Renal pelvis (tissue), 4 donors: ENCODE data around the gene TMPRSS9. TPM values are rescaled to one million over a fixed set of nuclear protein-coding genes. Genes with fewer than 3 reads are reported as not detected.

ENCODE experiments used
- DNase-seq: peaks from one replicate; pipeline ENCODE4 v3.0.0-alpha.2; 2013
- polyA plus RNA-seq, 3 donors: library from polyadenylated mRNA; unstranded; fragments of 120-200 nt; gene quantifications; one replicate each; pipeline ENCODE4 v1.2.1, GENCODE V29; 2013; ENCODE audit not compliant: insufficient read length in 3 of 3

The TMPRSS9 gene
- polyA plus RNA-seq, 3 donors: 0.27 to 1.3 (median 1.1) TPM

DNA sequence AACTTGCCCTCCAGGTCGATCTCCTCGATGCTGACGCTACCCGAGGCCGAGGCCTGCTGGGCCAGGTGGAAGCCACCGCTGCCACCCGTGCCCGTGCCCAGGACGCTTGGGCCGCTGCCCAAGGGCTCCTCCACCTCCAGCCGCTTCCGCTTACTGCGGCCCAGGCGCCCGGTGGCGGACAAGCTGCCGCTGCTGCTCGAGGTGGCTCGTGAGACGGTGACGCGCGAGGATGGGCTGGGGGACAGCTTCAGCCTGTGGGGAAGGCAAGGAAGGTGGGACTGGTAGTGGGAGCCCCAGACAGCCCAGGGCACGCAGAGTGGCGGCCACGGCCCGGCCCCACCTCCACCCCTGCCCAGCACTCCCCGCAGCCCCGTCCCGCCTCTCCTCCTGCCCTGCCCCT is 73.8 kb downstream of the TMPRSS9 start:
- DNase-seq: no peak

DNA sequence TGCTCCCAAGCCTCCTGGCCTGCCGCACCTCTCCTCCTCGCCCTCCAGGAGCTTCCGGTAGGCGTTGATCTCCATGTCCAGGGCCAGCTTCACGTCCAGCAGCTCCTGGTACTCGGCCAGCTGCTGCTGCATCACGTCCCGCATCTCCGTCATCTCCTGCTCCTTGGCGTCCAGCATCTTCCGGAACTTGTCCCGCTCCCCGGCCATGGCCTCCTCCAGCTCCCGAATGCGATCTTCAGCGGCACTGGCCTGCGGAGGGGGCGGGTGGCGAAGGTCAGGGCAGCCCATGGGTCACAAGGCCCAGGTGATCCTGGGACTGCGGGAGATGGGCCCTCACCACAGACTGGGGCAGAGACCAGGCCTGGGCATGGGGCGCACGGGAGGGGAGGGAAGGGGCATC is 74.2 kb downstream of the TMPRSS9 start:
- DNase-seq: no peak

DNA sequence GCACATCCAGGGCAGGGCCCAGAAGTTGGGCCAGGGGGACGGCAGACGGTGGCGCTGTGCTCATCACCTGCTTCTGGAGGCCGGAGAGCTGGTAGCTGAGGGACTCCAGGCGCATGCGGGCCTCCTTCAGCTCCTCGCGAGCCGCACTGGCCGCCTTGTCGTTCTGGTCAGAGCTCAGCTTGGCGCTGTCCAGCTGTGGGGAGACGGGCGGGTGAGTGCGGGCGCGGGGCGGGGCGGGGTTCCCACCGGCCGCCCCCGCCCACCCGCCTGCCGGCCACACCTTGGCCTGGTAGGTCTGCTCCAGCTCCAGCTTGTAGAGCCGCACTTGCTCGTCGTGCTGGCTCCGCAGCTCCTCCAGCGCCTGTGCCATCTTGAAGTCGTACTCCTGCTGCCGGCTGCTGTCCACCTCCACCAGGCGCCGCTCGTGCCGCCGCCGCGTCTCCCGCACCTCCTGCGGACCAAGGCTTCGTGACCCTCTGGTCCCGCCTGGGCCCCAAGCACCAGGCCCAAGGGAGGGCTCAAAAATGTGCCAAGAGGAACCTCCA is 74.7 kb downstream of the TMPRSS9 start:
- DNase-seq: no peak

DNA sequence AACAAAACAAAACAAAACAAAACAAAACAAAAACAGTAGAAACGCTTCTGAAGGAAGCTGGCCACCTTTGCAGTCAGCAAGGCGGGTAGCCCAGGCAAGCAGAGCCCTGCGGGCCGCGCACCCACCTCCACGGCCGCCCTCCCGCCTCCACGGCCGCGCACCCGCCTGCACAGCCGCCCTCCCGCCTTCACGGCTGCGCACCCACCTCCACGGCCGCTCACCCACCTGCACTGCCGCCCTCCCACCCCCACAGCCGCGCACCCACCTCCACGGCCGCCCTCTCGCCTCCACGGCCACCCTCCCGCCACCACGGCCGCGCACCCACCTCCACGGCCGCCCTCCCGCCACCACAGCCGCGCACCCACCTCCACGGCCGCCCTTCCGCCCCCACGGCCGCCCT is 76.3 kb downstream of the TMPRSS9 start:
- no peak for DNase-seq

DNA sequence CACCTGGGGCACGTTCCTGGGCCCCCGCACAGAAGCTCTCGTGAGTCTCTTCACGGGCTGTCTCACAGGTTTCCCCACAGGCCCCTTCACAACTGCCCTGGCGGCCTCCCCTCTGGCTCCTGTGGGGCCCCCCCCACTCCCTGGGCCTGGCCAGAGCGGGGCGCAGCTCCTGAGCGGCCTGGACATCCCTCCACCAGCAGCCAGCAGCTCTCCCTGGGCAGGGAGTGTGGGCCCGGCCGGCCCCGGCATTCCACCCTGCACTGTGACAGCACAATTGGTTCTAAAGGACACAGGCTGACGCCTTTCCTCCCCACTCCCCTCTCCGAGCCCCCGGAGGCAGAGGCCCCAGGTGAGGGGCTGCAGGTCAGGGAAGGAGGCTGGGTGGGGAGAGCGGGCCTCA is 76.9 kb downstream of the TMPRSS9 start:
- DNase-seq: no peak

DNA sequence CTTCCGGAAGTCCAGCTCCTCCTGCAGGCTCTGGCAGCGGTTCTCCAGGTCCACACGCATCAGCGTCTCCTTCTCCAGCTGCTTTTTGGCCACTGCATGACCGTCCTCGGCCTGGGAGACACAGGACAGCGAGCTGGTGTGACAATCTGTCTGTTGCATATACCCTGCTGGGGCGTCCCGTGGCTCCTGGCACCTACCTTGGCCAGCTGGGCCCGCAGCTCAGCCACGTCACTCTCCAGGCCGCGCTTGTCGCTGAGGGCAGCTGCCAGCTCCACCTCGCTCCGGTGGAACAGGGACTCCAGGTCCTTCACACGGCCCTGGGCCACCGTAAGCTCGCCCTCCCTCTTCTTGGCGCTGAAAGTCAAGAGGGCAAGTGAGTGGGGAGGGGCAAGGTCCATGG is 78.1 kb downstream of the TMPRSS9 start:
- DNase-seq: no peak

DNA sequence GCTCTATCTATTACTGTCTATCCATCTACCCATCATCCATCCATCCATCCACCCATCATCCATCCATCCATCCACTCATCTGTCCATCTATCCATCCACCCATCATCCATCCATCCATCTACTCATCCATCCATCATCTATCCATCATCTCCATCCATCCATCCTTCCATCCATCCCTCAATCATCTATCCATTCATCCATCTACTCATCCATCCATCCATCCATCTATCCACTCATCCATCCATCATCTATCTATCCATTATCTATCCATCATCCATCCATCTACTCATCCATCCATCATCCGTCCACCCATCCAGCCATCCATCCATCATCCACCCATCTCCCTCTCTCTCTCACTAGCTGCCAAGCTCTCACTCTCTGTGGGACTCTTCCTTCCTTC is 80.5 kb downstream of the TMPRSS9 start:
- no peak for DNase-seq

DNA sequence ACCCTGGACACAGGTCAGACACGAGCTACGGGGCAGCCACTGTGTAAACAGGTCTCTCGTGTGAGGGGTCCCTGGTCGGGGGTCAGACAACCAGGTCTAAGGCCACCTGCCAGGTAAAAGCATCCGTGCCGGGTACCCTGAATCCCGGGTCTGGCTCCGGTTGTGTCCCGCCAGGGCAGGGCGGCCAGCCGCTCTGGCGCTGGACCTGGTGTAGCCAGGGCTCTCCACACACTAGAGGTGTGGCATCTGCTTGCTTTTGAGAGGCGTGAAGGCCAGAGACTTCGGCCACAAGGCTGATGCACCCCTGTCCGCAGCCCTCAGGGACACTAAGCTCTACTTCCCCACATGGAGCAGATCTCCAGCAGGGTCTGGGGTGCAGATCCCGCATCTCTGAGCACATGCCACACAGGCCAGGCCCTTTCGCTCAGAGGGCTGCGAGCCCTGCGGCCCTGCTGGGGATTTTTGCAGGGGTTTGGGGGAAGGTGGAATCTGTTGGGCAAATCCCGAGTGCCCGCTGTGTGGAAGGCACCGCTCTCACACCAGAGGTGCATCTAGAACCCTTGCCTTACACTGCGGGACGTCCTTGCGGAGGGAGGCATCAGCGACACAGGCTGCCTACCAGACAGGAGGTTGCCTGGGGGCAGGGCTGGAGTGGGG is 81.2 kb downstream of the TMPRSS9 start:
- DNase-seq: no peak

DNA sequence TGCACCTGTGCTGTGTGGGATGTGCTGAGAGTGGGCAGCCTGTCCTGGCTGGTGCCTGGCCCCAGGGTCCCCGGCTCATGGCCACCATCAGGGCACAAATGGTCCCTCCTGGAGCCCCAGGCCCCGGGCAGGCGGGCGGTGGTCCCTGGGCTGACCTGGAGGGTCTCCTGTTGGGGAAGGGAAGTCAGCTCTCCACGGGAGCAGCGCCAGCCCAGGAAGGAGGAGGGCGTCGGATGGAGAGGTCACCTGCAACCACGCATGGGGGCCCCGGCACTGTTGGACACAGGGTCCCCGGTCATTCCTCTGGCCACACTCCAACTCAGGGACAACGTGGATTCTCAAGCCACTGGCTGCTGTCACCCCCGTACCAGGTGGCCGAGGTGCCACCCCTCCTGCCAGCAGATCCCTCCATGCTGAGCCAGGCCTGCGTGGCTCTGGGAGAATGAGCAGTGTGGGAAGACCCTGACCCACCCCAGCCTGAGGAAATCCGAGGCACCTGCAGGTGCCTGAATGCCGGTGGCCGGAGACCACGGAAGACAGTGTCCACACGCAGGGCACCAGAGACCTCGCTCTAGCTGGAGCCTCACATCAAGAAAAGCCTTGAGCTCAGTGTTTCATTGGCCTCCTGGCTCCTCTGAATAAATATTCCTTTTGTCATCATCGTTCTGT is 83.2 kb downstream of the TMPRSS9 start:
- DNase-seq: no peak

DNA sequence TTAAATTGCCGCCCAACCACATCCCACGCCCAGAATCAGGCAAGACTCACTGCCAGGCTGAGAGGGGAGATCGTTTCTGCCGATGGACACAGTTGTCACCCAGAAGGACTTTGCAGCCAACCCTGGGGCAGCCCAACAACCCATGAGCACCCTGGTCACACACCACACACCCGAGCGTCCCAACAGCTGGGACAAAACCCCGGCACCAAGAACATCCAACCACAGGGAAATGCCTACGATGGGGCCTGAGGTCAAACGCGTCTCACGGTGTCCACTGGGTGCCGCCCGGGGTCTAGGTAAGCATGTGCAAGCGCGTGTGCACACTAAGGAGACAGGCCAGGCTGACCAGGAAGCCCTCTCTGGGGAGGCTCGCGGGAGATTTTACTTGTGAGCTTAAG is 83.7 kb downstream of the TMPRSS9 start:
- no peak for DNase-seq

DNA sequence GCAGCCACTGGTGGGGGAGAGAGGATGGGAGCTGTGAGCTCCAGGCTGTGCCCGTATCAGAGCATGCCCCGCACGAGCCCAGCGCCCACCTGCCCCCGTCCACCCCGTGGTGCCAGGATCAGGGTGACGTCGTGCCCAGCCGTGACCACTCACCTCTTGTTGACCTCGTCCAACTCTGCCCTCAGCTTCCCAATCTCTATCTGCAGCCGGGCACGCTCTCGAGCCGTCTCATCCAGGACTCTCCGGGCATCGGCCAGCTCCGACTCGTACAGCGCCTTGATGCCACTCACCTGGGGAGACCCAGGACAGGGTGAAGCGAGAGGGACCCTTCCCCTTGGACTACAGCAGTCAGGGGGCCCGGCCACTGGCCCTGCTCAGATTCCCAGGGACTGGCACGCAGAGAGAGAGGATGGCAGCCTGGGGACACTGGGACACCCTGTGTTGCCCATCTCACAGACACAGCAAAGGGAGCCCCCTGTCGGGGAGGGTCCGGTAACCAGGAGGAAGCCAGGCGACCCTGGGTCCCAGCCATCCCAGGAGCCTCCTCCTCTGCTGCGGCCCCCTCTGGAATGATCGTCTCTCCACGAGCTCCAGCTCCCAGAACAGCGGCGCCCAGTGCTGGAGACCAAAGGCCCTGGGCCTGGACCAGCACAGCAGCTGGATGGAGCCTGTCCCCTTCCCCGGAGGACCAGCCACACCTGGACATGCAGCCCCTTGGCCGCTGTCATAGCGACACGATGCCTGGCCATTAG is 84.4 kb downstream of the TMPRSS9 start:
- DNase-seq: no peak

DNA sequence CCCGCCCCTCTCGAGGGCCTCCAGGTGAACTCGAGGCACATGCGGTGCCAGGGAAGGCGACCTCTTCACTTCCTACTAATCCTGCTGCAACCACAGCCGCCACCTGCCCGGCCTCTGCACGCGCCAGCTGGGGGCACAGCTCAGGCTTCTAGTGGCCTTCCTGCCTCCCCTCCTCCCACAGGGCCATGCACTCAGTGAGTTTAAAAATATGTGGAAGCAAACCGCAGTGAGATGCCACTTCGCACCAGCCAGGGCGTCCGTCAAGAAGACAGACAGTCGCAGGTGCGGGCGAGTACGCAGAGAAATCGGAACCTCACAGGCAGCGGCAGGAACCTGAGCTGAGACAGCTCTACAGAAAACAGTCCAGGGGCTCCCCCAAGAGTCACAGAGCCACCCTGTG is 86.3 kb downstream of the TMPRSS9 start:
- no peak for DNase-seq

DNA sequence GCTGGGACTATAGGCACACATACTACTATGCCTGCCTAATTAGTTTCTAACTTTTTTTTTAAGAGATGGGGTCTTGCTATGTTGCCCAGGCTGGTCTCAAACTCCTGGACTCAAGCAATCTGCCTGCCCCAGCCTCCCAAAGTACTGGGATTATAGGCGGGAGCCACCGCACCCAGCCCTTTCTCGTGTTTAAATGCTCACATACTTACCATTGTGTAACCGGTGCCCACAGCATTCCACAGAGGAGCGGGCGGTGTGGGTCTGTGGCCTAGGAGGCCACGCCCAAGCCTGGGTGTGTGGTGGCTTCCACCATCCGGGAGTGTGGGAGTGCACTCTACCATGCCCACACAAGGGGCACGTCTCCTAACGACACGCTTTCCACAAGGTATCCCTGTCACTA is 89.0 kb downstream of the TMPRSS9 start:
- DNase-seq: no peak

DNA sequence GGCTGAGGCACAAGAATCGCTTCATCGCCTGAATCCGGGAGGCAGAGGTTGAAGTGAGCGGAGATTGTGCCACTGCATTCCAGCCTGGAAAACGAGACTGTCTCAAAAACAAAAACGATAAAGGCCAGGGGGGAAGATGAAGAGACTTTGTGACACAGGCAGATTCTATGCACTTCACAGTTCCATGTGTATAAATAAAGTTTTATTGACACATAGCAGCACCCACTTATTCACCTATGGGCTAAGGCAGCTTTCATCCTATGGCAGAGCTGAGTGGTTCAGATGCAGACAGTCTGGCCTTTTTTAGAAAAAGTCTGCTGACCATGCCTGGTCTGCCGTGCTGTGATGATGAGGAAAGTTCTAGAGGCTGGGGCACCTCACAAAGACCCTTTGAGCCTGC is 91.1 kb downstream of the TMPRSS9 start:
- DNase-seq: no peak

DNA sequence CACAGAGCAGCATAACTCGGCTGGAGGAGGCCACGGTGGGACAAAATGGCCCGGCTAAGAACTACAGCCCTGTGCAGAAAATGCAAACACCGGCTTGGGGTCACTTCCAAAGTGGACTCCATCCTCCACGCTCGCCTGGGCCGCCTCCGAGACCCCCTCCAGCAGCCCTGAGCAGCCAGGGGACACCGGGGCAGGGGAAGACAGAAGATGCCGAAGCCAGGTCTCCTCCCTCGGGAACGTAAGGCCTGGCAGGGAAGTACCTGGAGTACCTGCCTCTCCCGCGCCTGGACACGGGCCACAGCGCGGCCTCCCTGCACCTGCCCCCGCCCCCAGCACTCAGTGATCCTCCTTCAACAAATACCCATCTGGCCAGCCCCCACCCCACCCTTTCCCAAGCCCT is 91.7 kb downstream of the TMPRSS9 start:
- DNase-seq: no peak

DNA sequence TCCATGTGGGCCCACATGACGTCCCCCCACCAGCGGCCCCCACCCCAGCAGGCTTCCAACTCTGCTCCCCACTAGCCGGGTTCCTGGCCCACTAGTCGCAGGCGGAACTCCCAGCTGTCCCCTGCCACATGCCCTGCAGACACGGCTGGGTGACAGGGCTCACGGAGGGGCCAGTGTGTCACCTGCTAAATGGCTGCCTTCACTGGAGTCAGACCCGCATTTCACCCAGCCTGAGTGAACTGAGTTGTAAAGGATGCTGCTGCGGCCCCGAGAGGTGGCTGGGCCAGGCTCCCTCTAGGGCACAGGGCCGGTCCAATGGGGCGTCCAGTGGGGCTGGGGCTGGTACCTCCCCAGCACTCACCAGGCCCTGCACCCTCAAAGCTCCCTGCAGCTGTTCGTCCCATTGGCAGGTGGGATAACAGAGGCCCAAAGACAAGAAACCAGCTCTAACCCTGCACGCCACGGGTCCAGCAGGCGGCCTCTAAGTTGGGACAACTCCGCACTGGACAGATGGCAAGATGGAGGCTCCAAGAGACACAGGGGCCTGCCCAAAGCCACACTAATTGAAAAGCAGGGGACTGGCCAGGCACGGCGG is 93.5 kb downstream of the TMPRSS9 start:
- DNase-seq: no peak

DNA sequence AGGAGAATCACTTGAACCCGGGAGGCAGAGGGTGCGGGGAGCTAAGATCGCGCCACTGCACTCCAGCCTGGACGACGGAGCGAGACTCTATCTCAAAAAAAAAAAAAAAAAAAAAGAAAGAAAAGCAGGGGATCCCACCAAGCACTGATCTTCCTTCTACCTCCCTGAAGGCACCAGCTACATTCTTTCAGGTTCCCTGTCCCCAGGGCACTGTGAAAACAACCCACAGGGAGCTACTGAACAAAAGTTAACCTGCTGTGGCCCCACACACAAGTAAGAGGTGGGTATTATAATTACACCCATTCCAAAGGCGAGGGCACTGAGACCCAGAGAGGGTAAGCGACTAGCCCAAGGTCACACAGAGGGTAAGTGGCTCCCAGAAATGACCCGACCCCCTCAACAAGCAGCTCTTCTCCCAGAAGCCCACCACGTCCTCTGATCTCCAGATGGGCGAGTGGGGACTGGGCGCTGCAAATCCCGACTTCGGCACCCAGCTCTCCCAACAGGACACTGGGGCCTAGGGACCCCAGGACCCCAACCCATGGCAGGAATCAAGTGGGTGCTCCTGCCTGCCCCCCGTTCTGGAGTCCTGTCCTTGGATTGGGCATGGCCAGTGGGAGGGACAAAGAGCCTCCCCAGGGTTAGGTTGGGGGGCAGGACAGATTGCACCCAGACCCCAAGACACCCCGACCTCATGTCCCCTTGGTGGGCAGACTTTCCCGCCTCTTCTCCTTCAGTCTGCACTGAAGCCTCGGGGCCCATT is 94.3 kb downstream of the TMPRSS9 start:
- no peak for DNase-seq

DNA sequence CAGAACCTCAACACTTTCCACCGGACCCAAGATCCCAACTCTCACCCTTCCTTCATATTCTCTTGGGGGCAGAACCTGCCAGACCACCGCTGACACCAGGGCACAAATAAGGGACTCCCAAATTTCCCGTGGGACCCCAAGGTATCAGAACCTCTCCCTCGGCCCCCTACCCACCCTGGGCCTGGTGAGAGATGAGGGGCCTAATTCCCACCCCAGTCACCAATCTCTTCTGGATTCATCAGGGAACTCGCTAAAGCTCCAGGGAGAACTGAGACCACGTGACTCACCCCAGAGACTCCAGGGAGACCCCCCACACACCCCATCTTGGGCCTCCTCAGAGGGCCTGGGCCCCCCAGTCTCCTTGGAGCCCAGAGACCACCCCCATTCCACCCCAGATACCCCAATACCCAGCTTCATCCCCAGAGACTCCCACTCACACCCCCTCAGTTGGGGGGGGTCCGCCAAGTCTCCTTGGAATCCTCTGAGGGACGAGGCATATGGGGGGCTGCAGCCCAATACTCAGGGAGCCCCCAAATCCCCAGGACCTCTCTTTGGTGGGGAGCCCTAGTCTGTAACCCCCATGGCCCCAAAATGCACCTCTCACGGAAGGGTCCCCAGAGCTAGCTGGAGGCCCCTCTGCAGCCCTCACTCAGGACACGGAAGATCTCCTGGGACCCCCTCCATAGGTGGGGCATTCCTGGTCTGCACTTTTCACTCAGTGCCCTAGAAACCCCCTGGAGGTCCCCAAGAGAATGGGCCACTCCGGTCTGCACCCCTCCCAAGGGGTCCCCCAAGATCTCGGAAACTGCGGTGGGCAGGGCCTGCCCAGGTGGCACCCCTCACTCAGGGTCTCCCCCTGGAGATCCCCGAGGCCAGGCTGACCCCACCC is 95.1 kb downstream of the TMPRSS9 start:
- no peak for DNase-seq

DNA sequence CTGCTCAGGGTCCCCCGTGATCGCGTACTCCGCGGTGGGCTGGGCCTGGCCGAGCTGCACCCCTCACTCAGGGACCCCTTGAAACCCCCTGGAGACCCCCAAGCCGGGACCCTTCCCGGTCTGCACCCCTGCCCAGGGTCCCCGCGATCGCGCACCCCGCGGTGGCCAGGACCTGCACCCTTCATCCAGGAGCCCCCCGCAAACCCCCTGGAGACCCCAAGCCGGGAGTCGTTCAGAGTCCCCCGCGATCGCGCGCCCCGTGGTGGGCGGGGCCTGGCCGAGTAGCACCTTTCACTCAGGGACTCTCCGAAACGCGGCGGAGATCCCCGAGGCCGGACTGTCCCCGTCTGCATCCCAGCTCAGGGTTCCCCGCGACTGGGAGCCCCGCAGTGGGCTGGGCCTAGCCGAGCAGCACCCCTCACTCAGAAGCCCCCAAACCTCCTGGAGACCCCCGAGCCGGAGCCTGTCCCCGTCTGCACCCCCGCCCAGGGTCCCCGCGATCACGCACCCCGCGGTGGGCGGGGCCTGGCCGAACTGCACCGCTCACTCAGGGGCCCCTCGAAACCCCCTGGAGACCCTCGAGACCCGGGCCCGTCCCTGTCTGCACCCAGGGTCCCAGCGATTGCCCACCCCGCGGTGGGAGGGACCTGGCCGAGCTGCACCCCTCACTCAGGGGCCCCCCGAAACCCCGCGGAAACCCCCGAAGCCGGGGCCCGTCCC is 95.9 kb downstream of the TMPRSS9 start:
- no peak for DNase-seq

DNA sequence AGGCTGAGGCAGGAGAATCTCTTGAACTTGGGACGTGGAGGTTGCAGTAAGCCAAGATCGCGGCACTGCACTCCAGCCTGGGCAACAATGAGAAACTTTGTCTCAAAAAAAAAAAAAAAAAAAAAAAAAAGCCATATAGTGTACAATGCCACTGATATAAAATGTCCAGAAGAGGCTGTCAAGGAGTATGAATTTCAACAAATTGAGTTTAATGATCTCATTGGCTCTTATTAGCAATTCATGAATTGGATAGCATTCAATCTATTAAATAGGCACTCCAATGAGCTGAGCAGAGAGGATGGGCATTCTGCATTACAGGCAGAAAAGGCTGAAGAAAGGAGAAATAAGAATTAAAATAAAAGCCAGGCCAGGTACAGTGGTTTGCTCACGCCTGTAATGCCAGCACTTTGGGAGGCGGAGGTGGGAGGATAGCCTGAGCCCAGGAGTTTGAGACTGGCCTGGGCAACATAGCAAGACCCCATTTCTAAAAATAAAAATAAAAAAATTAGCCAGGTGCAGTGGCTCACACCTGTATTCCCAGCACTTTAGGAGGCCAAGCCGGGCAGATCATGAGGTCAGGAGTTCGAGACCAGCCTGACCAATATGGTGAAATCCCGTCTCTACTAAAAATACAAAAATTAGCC is 97.5 kb downstream of the TMPRSS9 start:
- DNase-seq: no peak
